DMS 273 (cell line): ENCODE data around the gene SHISAL1.

Experiments
- DNase-seq: peaks from one replicate; lab custom pipeline; 2025; ENCODE audit not compliant: unreplicated experiment; lab: John Stamatoyannopoulos, UW

The SHISAL1 gene

DNA sequence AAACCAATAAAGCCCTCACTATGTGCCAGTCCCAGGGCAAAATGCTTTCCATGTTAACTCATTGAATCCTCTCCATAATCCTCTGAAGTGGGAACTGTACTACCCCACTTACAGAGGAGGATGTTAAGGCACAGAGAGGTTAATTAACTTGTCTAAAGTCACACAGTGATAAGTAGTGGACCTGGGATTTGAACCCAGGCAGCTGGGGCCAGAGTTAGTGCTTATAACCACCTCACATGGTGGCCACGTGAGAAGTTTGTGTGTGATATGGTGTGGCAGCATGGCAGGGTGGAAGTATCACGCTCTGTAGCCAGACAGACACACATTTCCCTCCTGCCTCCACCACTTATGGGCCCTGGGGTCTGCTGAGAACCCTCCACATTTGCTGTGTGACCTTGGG, 115.5 kb downstream of the SHISAL1 start:
- no peak for DNase-seq

DNA sequence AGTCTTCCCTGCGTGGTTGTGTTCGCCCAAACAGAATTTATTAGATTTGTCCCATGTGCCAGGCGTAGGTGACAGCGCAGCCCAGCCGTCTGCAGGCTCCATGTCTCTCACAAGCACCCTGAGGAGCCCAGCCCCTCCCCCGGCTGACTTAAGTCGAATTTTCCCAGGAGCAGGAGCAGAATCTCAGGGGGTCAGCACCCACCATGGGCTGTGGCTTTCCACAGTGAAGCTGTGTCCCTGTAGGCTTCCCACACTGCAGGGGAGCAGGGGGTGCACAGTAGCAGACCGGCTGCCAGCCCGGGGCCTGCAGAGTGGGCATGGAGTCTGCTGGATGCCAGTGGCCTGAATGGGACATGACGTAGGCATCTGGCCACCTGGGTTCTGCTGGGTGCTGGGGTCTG, 116.0 kb downstream of the SHISAL1 start:
- no peak for DNase-seq

GRCh38 chr22:44196241-44196640, 116.5 kb downstream of the SHISAL1 start:
- no peak for DNase-seq

DNA sequence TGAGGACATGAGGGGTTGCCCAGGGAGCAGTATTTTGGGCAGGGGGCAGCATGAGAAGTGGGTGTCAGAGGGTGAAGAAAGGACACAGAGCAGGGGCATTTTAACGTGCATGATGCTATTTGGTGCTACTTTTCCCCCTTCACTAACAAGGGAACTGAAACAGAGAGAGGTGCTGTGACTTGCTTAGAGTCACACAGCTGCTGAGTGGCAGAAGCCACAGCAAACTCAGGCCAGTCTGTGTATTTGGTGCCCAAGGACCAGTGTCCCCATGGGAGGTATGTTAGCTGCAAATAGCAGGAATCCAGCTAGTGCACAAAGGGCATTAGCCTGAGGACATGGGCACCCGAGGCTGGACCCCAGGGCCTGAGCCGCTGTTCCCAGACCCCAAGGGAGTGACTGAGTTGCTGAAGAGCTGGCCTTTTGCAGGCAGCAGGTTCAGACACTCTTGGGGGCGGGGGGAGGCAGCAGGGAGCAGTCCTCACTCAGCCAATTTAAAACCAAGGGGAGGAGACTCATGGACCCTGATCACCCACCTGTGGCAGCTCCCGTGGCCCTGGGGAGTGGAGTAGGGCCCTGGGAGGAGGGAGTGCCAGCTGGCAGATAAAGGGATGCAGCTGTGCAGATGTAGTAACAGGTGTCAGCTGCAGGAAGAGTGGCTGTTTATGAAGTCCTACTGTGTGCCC, 117.4 kb downstream of the SHISAL1 start:
- DNase-seq = peak; percentile 17

- DNase-seq = no peak
These were observed 118.2 kb downstream of the SHISAL1 start for GRCh38 chr22:44194569-44194968.
